HepG2 (cell line): ENCODE data around the gene KRT7. TPM values are rescaled to one million over a fixed set of nuclear protein-coding genes. Genes with fewer than 3 reads are reported as not detected.

Experiments used
- ATAC-seq: fragments of 200-7000 bp; cut with Tn5 transposase; 3 replicates; pipeline ENCODE4 v1.9.1; 2020; ENCODE audit warnings: mild to moderate bottlenecking, moderate library complexity
- BruUV-seq: library from RNA; stranded (reverse); fragments of 400-500 nt; replicated peaks from 2 replicates; lab custom pipeline; 2021; lab: Mats Ljungman, UMichigan
- CTCF ChIA-PET: fragments of 300-600 bp; formaldehyde crosslinking; extraction: SDS; loops from one replicate; lab custom pipeline; 2021; ENCODE audit warnings: low total read pairs, inconsistent platforms, low intra/inter-chr PET ratio; lab: Yijun Ruan, JAX
- POLR2A ChIA-PET: fragments of 350-600 bp; sonication (Branson Sonifier 250); formaldehyde crosslinking; loops from one replicate; lab custom pipeline; 2020; ENCODE audit warnings: antibody characterized with exemption, inconsistent platforms; lab: Yijun Ruan, JAX
- DNase-seq: peaks from one replicate; pipeline ENCODE4 v3.0.0-alpha.2; 2015; ENCODE audit warnings: low spot score
- FAIRE-seq: peaks from 3 replicates; lab custom pipeline; 2011; peaks lifted over from hg19 to GRCh38; lab: Jason Lieb, UNC
- H2AFZ ChIP-seq: one replicate; pipeline ENCODE4 v1.6.1; 2011; ENCODE audit warnings: low read length, inconsistent platforms
- H3K27ac ChIP-seq: fragments of 300-600 bp; 3 replicates; pipeline ENCODE4 v1.8.0; 2011; ENCODE audit warnings: mixed run types, mild to moderate bottlenecking, mixed read lengths, low read length, inconsistent platforms; ENCODE audit not compliant: insufficient read depth; ENCODE audit errors: extremely low read length
- H3K27me3 ChIP-seq, 2 experiments: fragments of 200-600 bp in 1 of 2; 2 replicates in 1 of 2; 3 replicates in 1 of 2; pipeline versions ENCODE4 v1.6.0 to v1.8.0; 2011; ENCODE audit warnings: low read length in 2 of 2, mild to moderate bottlenecking in 2 of 2, moderate library complexity in 2 of 2, inconsistent platforms in 1 of 2; ENCODE audit not compliant: insufficient read depth in 2 of 2, control insufficient read depth in 1 of 2
- H3K36me3 ChIP-seq, 2 experiments: fragments of 200-600 bp in 1 of 2; replicated peaks in 1 of 2; 2 replicates in 1 of 2; 3 replicates in 1 of 2; pipeline versions ENCODE4 v1.5.1 to v1.8.0; 2011; ENCODE audit warnings: low read length in 2 of 2, inconsistent platforms in 1 of 2; ENCODE audit not compliant: insufficient read depth in 2 of 2, control insufficient read depth in 1 of 2
- H3K4me1 ChIP-seq: 2 replicates; pipeline ENCODE4 v1.5.1; 2012; ENCODE audit warnings: low read length, inconsistent platforms; ENCODE audit not compliant: insufficient read depth
- H3K4me2 ChIP-seq: 2 replicates; pipeline ENCODE4 v1.6.0; 2011; ENCODE audit warnings: low read depth, low read length, inconsistent platforms
- H3K4me3 ChIP-seq, 3 experiments: fragments of 200-600 bp in 1 of 3; sonication (generic), shearing (Covaris generic) in 1 of 3; replicated peaks in 1 of 3; 2 replicates each; pipeline ENCODE4 v1.5.1; 2011 to 2016; ENCODE audit warnings: low read length in 3 of 3, inconsistent platforms in 2 of 3, low read depth in 2 of 3, mild to moderate bottlenecking in 2 of 3, control low read depth in 1 of 3, mixed read lengths in 1 of 3; ENCODE audit not compliant: insufficient read depth in 1 of 3
- H3K79me2 ChIP-seq: one replicate; pipeline ENCODE4 v1.6.1; 2011; ENCODE audit warnings: low read length, inconsistent platforms; ENCODE audit not compliant: insufficient read depth
- H3K9ac ChIP-seq: 2 replicates; pipeline ENCODE4 v1.6.0; 2011; ENCODE audit warnings: mild to moderate bottlenecking, low read depth, low read length, inconsistent platforms; ENCODE audit not compliant: insufficient read depth
- H3K9me3 ChIP-seq: 2 replicates; pipeline ENCODE4 v1.5.1; 2012; ENCODE audit warnings: mild to moderate bottlenecking, low read length
- H4K20me1 ChIP-seq: 2 replicates; pipeline ENCODE4 v1.6.0; 2011; ENCODE audit warnings: inconsistent platforms, mild to moderate bottlenecking, low read length, moderate library complexity; ENCODE audit not compliant: insufficient read depth
- ETV5 ChIP-seq: IDR thresholded peaks from 2 replicates; pipeline ENCODE4 v1.6.1; 2018; ENCODE audit warnings: missing biosample characterization, missing genetic modification reagents, inconsistent platforms, borderline replicate concordance
- HNF4A ChIP-seq: sonication (generic); formaldehyde crosslinking; IDR thresholded peaks from 2 replicates; pipeline ENCODE4 v1.4.0; 2020; ENCODE audit warnings: missing genetic modification reagents
- KLF13 ChIP-seq: sonication (generic); formaldehyde crosslinking; IDR thresholded peaks from 2 replicates; pipeline ENCODE4 v1.4.0; 2020; ENCODE audit warnings: mild to moderate bottlenecking, missing genetic modification reagents
- SIN3B ChIP-seq: fragments of 150-350 bp; IDR thresholded peaks from 2 replicates; pipeline ENCODE4 v1.6.1; 2014; ENCODE audit warnings: low read length
- TAF1 ChIP-seq: sonication (generic); formaldehyde crosslinking; IDR thresholded peaks from 2 replicates; pipeline ENCODE4 v1.4.0; 2020; ENCODE audit warnings: missing genetic modification reagents
- U2AF1 ChIP-seq: fragments of 200-400 bp; formaldehyde crosslinking; optimal IDR thresholded peaks from 2 replicates; pipeline ENCODE3; 2017; ENCODE audit warnings: mild to moderate bottlenecking, low read depth, low read length
- ZFP1 ChIP-seq: IDR thresholded peaks from 2 replicates; pipeline ENCODE4 v1.6.1; 2016
- ZNF883 ChIP-seq: sonication (generic); formaldehyde crosslinking; IDR thresholded peaks from 2 replicates; pipeline ENCODE4 v1.5.1; 2020; ENCODE audit warnings: mild to moderate bottlenecking, missing genetic modification reagents; ENCODE audit errors: not compliant biosample characterization
- WGBS: methylation state at CpG from one replicate; pipeline ENCODE4 v1.1.6; 2017; ENCODE audit warnings: low lambda C conversion rate; 5-methylcytosine and 5-hydroxymethylcytosine counted together
- in situ Hi-C: cut with HindIII; loops from 2 replicates; pipeline ENCODE4 v1.10.0; 2017; ENCODE audit warnings: low pct_unique_long_range_greater_than_20kb; ENCODE audit not compliant: extremely low pct_ligation_motif_present
- intact Hi-C: fragments of 100-400 bp; cut with micrococcal nuclease; formaldehyde crosslinking; loops from one replicate; pipeline ENCODE4 v1.10.0; 2022; ENCODE audit not compliant: unreplicated experiment
- polyA plus RNA-seq, 8 experiments: library from polyadenylated mRNA; depleted of rRNA in 3 of 8; stranded (reverse) in 7 of 8; unstranded in 1 of 8; fragments of >200 nt; fragmentation: Illumina TruSeq in 4 of 8; extraction: Trizol in 4 of 8; gene quantifications; 2 replicates each; pipeline versions ENCODE4 v1.2.1 to v1.2.3, GENCODE V29; 2011 to 2016; ENCODE audit warnings: low read depth in 4 of 8, missing spikeins in 1 of 8, mixed read lengths in 1 of 8; ENCODE audit not compliant: insufficient read depth in 1 of 8
- total RNA-seq, 5 experiments: library from RNA; depleted of rRNA; stranded (reverse); fragments of >200 nt; fragmentation: Illumina TruSeq; extraction: Trizol; gene quantifications; 2 replicates each; pipeline ENCODE4 v1.2.3, GENCODE V29; 2016; ENCODE audit warnings: low read depth in 1 of 5
- TF ChIP-seq, protein P1 (sequence below): sonication (generic); formaldehyde crosslinking; IDR thresholded peaks from one replicate; pipeline ENCODE4 v1.5.1; 2020; ENCODE audit warnings: mild to moderate bottlenecking, missing genetic modification reagents; ENCODE audit errors: not compliant biosample characterization

Gene KRT7
- total and polyA plus RNA-seq, 2 of the 13 experiments (the other 11 are each of a cell fraction or from before 2014, with no cell fraction given): 0.83 TPM; not detected in 1

DNA sequence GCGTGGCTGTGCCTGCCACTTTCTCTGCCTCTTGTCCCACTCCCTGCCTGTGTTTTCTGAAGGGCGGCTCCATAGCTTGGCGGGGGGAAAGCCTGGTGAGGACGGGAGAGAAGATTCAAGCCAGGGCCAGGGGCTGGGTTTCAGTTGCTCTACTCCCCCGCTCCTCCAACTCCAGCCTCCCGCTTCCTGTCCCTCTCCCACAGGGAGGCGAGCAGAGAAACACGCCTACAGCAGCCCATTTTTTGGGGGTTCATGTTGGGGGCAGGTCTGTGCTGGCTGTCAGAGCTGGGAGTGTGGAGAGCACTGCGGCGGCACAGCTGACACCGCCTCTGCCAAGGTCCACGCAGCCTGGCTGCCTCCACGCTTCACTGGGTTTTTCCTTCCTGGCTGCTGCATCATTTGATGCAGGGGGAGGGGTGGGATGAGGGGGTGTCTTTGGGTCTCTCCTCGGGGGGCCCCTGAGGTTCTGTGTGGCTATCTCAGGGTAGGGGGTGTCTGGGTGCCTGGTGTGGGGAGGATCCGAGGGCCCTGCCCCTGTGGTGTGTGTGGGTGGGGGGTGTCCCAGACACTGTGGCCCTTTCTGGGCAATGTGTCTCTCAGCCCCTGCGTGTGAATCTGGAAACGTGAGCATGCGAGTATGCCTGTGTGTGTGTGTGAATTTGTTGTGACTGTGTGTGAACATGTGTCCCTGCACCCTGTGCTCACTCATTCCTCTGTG lies 30.5 kb upstream of the KRT7 start:
- Histone ChIP-seq H3K36me3 (no peaks in the 10 kb centered on the region), H4K20me1 (0 out of 2 replicates have a peak, but pooled peaks cover under 1% of the 10 kb centered on the region), H3K27ac (no peak overlapping the region), H3K4me1 (peaks cover 12% of the 10 kb centered on the region; the same call in 1 of the 2 replicates), H3K27me3 (peaks cover 10 to 72% of the 10 kb centered on the region in 2 experiments), H3K4me3 (no peak overlapping the region), H3K9ac (no peak overlapping the region), H3K9me3 (no peaks in the 10 kb centered on the region), H3K4me2 (no peak overlapping the region), H3K79me2 (no peaks in the 10 kb centered on the region), H2AFZ (no peak overlapping the region)
- BruUV-seq: no TSS peak
- no peak for DNase-seq
- no peak for ATAC-seq
- in situ Hi-C loops: loop anchor here (5.0 kb wide), 1 partner anchor 35 kb away; no protein-coding TSS in a partner anchor
- TF ChIP-seq, protein P1, sequence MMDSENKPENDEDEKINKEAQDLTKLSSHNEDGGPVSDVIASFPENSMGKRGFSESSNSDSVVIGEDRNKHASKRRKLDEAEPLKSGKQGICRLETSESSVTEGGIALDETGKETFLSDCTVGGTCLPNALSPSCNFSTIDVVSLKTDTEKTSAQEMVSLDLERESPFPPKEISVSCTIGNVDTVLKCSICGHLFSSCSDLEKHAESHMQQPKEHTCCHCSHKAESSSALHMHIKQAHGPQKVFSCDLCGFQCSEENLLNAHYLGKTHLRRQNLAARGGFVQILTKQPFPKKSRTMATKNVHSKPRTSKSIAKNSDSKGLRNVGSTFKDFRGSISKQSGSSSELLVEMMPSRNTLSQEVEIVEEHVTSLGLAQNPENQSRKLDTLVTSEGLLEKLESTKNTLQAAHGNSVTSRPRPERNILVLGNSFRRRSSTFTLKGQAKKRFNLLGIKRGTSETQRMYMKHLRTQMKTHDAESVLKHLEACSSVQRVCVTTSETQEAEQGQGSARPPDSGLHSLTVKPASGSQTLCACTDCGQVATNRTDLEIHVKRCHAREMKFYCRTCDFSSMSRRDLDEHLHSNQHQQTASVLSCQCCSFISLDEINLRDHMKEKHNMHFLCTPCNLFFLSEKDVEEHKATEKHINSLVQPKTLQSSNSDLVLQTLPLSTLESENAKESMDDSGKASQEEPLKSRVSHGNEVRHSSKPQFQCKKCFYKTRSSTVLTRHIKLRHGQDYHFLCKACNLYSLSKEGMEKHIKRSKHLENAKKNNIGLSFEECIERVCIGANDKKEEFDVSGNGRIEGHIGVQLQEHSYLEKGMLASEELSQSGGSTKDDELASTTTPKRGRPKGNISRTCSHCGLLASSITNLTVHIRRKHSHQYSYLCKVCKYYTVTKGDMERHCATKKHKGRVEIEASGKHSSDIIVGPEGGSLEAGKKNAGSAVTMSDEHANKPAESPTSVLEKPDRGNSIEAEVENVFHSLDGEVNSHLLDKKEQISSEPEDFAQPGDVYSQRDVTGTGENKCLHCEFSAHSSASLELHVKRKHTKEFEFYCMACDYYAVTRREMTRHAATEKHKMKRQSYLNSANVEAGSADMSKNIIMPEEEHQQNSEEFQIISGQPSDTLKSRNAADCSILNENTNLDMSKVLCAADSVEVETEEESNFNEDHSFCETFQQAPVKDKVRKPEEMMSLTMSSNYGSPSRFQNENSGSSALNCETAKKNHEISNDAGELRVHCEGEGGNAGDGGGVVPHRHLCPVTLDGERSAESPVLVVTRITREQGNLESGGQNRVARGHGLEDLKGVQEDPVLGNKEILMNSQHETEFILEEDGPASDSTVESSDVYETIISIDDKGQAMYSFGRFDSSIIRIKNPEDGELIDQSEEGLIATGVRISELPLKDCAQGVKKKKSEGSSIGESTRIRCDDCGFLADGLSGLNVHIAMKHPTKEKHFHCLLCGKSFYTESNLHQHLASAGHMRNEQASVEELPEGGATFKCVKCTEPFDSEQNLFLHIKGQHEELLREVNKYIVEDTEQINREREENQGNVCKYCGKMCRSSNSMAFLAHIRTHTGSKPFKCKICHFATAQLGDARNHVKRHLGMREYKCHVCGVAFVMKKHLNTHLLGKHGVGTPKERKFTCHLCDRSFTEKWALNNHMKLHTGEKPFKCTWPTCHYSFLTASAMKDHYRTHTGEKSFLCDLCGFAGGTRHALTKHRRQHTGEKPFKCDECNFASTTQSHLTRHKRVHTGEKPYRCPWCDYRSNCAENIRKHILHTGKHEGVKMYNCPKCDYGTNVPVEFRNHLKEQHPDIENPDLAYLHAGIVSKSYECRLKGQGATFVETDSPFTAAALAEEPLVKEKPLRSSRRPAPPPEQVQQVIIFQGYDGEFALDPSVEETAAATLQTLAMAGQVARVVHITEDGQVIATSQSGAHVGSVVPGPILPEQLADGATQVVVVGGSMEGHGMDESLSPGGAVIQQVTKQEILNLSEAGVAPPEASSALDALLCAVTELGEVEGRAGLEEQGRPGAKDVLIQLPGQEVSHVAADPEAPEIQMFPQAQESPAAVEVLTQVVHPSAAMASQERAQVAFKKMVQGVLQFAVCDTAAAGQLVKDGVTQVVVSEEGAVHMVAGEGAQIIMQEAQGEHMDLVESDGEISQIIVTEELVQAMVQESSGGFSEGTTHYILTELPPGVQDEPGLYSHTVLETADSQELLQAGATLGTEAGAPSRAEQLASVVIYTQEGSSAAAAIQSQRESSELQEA (CRISPR knock-in tag): no peak
- TF ChIP-seq U2AF1: no peak
- no peak for TF ChIP-seq HNF4A (CRISPR knock-in tag)
- TF ChIP-seq ETV5: no peak
- TF ChIP-seq ZNF883 (CRISPR knock-in tag): no peak
- no peak for TF ChIP-seq SIN3B
- no peak for TF ChIP-seq ZFP1
- TF ChIP-seq TAF1: no peak
- TF ChIP-seq KLF13: no peak
- WGBS: 27% methylated on average over 8 of the region's 18 CpGs
- FAIRE-seq: no peak
- POLR2A ChIA-PET: interaction anchor here (1.5 kb wide), 1 partner anchor 10 kb away, joined by 4 read pairs; no protein-coding TSS in a partner anchor
- intact Hi-C loops: no loop called here
- CTCF ChIA-PET: no interaction called here
